ENCODE results near the gene ALOX5.
"Not testable (repeated sequence)": the region's sequence is repeated elsewhere in the genome, so short reads cannot be mapped to it uniquely, and the experiment has no call there.

ALOX5 gene

DNA sequence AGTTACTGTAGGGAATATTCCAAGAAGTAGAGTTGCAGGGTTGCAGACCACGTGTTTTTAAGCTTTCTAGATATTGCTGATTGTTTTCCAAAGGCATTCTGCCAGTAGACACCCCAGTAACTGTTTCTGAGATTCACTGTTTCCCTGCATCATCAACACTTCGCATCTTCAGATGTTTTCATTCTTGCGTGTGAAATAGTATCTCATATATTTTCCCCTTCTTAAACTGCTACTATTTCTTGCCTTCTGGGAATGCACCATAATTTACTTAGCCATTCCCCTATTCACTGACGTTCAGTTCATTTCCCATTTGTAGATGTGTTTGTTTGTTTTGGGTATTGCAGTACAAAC, 30.7 kb downstream of the ALOX5 start:
- no peak for DNase-seq (ENCODE audit: low spot score)

DNA sequence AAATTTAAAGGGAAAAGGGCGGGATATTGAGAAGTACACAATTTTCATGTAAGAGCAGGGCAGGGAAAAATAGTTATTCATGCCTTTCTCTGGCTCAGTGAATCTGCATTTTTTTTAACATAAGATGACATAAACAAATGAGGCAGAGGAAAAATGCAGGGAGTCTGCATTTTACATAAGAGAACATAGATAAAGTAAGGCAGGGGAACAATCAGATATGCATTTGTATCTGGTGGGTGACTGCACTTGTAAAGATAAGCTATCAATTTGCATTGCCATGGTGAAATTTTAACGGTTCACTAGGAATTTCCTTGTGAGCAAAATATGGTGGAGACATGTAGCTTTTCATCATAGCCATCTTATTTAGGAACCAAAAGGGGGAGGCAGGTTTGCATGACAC, 33.5 kb downstream of the ALOX5 start:
- DNase-seq (ENCODE audit: low spot score), result no peak

DNA sequence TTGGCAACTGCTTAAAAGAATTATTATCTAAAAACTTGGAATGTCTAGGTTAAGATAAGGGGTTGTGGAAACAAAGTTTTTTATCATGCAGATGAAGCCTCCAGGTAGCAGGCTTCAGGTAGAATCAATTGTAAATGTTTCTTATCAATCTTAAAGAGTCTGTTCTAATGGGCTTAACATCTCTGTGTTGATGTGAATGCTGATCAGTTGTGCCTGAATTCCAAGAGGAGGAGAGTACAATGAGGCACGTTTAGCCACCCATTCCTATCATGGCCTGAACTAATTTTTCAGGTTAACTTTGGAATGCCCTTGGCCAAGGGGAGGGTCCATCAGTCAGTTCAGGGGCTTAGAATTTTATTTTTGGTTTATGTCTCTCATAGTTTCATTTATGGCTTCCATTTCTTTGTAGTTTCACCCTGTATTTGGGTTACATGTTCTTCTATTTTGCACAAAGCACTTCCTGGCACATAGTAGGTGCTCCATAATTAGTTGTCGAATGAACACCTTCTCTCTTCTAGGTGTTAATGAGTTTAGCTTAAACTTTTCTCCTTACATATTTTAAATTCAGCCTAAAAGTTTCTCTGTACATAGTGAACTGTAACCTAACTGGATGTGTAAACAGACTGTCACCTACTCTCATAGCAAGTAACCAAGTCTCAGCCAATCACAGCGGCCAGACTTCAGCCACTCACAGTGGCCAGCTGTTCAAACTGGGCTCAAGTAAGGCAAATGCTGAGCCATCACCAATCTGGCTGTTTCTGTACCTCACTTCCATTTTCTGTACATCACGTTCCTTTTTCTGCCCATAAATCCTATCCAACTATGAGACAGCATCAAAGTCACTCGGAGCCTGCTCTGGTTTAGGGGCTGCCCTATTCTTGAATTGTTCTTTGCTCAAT, 34.7 kb downstream of the ALOX5 start:
- no peak for DNase-seq (ENCODE audit: low spot score)

DNA sequence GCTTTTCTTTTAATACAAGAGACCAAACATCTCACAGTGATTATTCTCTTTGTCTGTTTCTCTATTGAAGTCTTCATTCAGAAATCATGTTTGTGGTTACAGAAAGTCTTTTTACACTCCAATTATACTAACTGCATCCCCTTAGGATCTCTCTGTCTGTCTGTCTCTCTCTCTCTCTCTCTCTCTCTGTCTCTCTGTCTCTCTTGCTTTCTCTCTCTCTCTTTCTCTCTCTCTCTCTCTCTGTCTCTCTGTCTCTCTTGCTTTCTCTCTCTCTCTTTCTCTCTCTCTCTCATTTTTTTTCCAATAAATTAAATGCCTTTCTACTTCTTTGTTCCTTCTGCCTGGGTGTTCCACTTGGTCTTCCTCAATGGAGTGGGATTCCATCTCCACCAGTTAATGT, 35.3 kb downstream of the ALOX5 start:
- DNase-seq (ENCODE audit: low spot score), result not testable (repeated sequence)

DNA sequence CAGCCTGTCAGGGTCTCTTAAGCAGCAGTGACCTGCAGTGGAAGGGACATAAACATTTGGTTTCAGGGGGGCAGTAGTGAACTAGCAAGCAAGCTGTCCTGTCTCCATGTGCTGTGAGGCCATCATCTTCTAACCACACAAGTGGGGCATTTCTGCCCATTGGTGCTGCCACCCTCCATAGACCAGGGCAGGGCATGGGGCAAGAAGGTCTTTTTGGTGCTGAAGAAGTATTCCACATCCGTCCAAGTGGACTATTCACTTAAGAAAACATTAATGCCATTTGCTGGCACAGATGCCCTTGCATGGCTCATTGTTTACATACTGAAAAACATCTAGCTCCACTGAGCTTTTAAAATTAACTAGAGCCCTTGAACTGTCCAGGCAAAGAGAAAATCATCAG, 35.8 kb downstream of the ALOX5 start:
- DNase-seq (ENCODE audit: low spot score), result no peak

DNA sequence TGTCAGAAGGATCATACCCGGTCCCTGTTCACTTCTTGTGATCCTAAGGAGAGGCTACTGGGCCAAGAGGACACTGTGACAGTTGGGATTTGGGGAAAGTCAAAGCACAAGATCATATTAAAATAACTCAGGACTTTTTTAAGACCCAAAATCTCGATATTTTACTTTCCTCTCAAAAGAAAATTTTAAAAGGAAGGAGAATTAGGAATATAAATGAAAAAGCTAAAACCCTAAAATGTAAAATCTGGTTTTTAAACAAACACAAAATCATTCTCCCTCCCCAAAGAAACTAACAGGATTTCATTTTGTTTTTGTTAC, 36.4 kb downstream of the ALOX5 start:
- DNase-seq (ENCODE audit: low spot score), result no peak

DNA sequence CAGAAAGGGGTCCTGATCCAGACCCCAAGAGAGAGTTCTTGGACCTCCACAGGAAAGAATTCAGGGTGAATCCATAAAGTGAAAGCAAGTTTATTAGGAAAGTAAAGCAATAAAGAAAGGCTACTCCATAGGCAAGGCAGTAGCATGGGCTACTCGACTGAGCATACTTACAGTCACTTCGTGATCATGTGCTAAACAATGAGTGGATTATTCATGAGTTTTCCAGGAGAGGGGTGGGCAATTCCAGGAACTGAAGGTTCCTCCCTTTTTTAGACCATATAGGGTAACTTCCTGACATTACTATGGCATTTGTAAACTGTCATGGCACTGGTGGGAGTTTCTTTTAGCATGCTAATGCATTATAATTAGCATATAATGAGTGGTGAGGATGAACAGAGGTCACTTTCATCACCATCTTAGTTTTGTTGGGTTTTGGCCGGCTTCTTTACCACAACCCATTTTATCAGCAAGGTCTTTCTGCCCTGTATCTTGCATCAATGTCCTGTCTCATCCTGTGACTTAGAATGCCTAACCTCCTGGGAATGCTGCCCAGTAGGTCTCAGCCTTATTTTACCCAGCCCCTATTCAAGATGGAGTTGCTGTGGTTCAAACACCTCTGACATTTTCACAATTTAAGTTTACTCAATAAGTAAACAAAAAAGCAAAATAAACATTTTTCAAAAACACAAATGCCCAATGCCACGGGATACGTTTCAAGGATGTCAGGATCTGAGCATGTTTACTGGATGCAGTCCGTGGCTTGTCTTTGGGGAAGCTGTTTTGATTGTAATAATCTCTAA, 37.0 kb downstream of the ALOX5 start:
- no peak for DNase-seq (ENCODE audit: low spot score)

DNA sequence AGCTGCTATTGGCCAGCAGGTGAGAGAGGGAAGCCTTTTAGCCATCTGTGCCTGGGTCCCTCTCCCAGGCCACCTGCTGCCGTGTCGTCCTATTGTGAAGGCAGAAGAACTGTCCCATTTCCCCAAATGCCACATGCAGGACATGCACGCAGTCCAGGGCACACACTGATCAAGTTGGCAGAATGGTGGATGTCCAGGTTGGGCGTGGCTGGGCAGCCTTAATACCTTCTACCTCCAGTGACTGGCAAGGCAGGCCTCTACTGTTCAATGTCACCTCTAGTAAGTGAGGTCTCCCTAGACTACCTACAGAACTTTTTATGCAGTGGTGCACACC, 37.6 kb downstream of the ALOX5 start:
- DNase-seq (ENCODE audit: low spot score), result no peak

DNA sequence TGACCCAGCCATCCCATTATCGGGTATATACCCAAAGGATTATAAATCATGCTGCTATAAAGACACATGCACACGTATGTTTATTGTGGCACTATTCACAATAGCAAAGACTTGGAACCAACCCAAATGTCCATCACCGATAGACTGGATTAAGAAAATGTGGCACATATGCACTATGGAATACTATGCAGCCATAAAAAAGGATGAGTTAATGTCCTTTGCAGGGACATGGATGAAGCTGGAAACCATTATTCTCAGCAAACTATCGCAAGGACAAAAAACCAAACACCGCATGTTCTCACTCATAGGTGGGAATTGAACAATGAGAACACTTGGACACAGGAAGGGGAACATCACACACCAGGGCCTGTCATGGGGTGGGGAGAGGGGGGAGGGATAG, 41.0 kb downstream of the ALOX5 start:
- DNase-seq (ENCODE audit: low spot score), result not testable (repeated sequence)

DNA sequence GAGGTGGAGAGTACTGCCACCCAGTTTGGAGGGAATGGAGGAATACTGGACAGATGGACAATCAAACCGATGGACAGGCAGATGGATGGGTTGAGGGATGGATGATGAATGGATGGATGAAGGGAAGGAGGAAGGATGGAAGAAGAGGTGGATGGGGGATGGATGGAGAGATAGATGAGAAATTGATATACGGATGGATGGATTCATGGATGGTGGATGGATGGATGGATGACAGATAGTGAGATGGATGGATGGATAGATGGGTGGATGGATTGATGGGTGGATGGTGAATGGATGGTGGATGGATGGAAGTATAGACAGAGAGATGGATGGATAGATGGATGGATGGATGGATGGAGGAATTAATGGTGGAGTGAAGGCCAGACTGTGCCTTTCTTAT, 42.6 kb downstream of the ALOX5 start:
- DNase-seq (ENCODE audit: low spot score), result no peak

DNA sequence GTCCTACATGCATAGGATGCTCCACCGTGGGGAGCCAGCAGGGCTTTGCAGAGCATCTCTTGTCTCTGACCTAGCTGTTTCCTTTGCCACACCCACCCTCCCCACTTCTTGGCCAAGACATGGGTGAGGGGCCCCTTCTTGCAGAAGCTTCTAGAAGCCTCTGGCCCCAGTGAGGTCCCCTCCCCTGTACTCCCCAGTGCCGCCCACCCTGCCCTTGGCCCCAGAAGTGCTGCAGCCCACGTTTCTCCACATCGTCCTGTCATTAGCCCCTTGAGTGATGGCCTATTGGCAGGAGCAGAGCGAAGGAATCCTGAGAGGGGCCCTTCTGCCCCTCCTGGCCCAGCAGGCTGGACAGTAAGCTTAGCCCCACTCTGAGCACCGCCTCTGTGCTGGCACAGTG, 43.7 kb downstream of the ALOX5 start:
- DNase-seq (ENCODE audit: low spot score), result no peak

DNA sequence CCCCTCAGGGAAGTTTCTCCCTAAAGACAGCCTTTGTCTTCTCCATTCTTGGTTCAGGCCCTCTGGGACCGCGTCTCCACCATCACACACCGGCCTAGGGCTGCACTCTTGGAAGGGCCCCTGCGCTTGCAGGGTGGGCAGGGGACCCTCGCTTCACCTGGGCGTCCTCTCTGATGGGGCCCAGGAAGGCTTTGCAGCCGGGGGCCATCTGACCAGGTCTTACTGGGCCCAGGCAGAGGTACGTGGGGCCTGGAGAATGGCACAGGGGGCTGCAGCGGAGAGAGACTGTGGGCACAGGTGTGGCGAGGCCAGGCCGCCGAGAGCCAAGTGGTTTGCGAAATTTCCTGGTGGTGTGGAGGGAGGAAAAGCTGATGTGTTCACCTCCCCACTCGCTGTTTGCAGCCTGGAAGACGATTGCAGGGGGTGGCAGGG, 44.4 kb downstream of the ALOX5 start:
- DNase-seq (ENCODE audit: low spot score), result no peak

DNA sequence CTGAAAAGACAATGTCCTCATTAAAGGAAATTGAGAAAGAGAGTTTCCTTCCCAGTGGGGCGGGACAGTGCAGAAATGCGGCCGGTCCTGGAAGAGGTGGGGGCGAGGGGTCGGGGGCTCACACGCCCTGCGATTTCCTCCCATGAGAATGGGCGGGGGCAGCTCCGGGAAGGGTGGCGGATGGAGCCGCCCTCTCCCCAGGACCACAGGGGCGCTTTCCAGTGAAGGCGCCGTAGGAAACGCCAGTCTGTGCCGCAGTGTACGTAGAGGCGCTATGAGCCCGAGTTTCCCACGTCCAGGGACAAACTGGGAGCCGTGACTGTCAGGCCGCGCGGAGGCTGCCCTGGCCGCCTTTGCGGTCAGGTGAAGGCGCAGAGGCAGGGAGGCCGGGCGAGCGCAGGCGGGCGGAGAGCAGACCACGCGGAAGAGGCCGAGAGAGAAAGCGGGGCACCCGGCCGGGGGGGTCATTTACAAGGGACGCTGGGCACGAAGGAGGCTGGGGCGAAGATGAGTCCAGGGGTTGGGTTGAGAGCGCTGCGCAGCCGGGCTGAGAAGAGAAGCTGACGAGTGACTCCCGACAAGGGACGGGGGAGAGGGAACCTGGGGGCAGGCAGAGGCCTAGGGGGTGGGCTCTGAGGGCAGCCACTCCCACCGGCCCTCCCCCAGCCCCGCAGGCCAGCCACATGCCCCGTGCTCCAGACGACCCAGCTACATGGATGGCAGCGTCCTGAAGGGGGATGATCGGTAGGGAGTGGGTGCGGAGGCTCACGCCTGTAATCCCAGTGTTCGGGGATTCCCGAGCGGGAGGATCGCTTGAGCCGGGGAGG, 45.0 kb downstream of the ALOX5 start:
- peak; percentile 63 for DNase-seq (ENCODE audit: low spot score)

DNA sequence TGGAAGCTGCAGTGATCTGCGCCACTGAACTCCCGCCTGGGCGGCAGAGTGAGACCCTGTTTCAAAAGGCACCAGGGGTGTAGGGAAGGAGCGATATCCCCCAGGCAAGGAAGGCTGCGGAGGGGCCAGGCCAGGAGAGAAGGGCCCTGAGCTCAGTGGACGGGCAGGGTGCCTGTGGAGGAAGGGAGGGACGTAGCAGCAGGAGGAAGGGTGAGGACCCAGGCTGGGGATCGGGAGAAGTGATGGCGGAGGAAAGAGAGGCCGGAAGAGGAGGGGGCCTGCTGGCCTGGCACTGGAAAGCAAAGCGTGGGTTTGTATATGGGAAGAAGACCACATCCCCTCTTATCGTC, 45.6 kb downstream of the ALOX5 start:
- no peak for DNase-seq (ENCODE audit: low spot score)

DNA sequence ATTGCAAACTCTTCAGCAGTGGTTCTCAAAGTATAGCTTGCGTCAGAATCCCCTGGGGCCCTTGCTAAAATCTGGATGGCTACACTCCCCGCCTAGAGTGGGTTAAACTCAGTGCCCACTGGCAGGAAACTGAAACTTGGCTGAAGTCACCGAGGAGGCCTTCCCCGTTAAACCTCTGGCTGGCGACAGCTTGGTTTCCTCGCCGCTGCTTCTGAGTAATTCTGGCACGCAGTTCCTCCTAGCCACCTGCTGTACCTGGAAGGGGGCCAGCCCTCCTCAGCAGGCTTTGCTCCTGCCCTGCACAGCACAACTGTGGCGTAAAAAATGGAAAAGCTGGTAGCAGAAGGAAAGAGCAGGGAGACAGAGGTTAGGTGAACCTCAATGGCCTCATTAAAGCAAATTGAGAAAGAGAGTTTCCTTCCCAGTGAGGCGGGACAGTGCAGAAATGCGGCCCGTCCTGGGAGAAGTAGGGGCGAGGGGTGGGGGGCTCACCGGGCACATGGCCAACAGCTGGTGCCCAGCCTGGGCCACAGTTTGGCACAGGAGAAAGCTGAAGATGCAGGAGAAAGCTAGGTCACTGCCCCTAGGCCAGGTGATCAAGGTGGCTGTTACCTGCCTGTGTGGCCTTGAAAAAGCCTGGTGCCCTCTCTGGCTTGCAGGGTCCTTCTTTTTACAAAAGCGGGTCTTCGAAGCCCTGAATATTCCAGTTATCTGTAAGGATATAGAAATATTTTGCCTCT, 46.6 kb downstream of the ALOX5 start:
- peak; percentile 62 for DNase-seq (ENCODE audit: low spot score)

DNA sequence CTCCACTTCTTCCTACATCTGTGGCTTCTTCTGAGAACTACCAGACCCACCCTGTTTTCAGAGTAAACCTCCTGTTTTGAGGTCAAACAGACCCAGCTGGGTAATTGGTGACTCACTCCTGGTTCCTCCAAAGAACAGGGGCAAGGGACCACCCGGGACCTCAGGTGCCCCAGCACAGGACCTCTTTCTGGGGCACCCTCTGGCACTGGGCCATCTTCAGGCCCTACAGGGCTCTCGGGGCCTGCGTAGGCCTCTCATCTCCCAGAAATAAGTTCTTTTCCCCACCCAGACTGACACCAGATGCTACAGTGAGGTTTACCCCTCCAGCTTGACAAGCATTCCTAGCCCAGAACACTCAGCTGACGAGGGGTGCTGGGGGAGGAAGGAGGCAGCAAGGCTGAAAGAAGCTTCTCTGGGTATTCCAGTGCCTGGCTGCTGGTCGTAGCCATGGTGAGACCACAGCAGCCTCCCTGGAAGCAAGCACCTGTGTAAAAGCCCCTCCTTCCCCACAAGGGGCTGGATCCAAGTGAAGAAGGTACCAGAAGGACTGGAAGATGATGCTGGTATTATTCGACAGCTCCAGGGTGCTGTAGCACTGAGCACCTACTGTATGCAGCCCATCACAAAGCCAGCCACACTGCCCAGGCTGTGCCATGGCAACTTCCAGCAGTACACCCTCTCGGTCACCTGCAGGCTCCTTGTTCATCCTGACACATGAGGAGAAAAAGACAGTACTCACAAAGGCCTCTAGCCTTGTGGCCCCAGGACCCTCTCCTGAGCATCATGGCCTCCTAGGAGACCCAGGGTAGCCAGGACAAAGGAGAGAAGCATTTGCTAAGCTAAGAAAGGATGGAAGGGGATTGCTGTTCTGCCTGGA, 47.4 kb downstream of the ALOX5 start:
- DNase-seq (ENCODE audit: low spot score), result no peak

DNA sequence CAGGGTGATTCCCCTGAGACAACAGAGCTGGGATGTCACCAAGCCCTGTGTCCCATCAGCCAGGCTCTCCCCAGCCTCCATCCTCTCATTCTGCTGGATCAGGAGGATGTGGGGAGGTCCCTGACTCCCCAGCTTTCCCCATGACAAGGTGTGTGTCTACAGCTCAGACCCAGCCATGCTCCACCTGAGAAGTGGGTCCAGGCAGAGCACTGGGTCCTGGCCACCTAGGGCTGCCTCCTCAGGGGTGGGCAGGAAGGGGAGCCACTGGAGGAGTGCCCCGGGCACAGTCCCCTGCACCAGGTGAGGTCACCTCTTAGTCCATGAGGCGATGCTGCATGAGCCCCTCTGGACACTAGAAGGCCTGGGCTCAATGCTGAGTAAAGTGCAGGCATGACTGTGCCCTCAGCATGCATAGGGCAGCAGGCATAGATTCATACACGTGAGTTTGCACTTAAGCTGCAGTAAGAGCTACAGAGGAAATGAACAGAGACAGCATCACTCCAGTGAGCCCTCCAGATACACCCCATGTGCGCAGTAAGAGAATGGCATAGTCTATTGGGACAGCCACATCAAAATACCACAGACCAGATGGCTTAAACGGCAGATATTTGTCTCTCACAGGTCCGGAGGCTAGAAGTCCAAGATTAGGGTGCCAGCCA, 48.3 kb downstream of the ALOX5 start:
- no peak for DNase-seq (ENCODE audit: low spot score)

DNA sequence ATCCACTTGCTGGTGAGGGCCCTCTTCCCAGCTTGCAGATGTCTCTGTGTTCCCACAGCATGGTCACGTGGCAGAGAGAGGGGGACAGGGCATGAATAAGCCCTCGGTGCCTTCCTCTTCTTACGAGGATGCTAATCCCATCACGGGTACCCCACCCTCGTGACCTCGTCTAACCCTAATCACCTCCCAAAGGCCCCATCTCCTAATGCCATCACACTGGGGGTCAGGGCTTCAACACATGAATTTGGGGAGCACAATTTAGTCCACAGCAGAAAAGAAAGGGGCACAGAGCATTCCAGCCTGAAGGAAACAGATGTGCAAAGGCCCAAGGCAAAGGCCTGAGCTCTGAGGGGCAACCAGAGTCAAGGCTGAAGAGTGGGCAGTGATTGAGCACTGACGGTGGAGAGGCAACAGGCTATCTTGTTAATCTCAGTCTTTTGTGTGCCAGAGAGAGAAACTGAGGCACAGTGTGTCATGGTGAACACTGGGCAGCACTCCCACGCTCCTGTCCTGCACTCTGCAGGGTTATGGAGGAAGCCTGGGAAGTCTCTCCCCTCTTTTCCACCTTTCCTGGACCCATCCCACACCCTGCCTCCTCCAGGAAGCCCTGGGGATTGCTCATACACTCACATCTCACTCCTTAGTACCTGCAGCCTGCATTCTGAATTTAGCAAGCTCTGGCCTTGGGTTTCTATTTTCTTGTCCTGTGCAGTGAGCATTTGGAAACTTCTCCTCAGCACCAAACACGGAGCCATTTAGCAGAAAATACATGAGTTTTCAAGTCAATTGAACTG, 49.0 kb downstream of the ALOX5 start:
- DNase-seq (ENCODE audit: low spot score), result no peak

DNA sequence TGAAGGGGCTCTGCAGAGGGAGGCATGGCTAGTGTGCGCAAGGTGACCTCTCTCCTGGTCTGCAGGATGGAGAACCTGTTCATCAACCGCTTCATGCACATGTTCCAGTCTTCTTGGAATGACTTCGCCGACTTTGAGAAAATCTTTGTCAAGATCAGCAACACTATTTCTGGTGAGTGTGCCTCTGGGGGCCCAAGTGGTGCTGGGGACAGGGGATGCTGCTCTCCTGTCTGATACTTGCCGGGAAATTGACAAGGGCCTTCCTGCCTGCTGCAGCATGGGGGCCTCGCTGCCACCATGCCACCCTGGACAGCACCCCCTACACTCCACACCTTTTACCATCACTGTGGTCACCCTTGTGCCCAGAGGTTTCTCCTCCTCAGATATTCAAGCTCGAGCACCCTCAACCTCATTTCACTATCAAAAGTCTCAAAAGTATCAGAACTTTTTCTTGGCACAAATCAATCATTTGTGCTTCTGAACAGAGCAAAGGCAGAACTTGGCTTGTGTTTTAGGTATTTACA, 50.0 kb downstream of the ALOX5 start:
- no peak for DNase-seq (ENCODE audit: low spot score)
